GM10266 (cell line): ENCODE measurements around the gene UFM1.

Experiments used
- DNase-seq: peaks from one replicate; pipeline ENCODE4 v3.0.0; 2012; ENCODE audit errors: extremely low spot score
- CTCF ChIP-seq: IDR thresholded peaks from 2 replicates; pipeline ENCODE4 v1.5.1; 2012; ENCODE audit warnings: mild to moderate bottlenecking, low read depth; ENCODE audit not compliant: control insufficient read depth, insufficient read depth; ENCODE audit errors: missing control alignments

Gene UFM1

GRCh38 chr13:38384171-38384570 lies 34.5 kb downstream of the UFM1 start:
- DNase-seq: no peak
- TF ChIP-seq CTCF: no peak

GRCh38 chr13:38385153-38385891 lies 35.7 kb downstream of the UFM1 start:
- no peak for DNase-seq
- TF ChIP-seq CTCF: no peak

GRCh38 chr13:38386421-38386820 lies 36.8 kb downstream of the UFM1 start:
- TF ChIP-seq CTCF: no peak
- no peak for DNase-seq

GRCh38 chr13:38391341-38391740 lies 41.7 kb downstream of the UFM1 start:
- DNase-seq: no peak

GRCh38 chr13:38394777-38395496 lies 45.3 kb downstream of the UFM1 start:
- TF ChIP-seq CTCF: no peak
- no peak for DNase-seq

More at GRCh38 chr13:38391341-38391740, 41.7 kb downstream of the UFM1 start:
- TF ChIP-seq CTCF: no peak

- DNase-seq: no peak
These were observed 45.8 kb downstream of the UFM1 start for GRCh38 chr13:38395497-38395788.

More at GRCh38 chr13:38395497-38395788, 45.8 kb downstream of the UFM1 start:
- TF ChIP-seq CTCF: no peak
